Measurements from ENCODE around the gene KLF7.
"Not testable (repeated sequence)": the region's sequence is repeated elsewhere in the genome, so short reads cannot be mapped to it uniquely, and the experiment has no call there.

KLF7 gene

DNA sequence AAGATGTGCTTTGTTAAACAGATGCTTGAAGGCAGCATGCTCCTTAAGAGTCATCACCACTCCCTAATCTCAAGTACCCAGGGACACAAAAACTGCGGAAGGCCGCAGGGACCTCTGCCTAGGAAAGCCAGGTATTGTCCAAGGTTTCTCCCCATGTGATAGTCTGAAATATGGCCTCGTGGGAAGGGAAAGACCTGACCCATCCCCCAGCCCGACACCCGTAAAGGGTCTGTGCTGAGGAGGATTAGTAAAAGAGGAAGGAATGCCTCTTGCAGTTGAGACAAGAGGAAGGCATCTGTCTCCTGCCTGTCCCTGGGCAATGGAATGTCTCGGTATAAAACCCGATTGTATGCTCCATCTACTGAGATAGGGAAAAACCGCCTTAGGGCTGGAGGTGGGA, 128.7 kb downstream of the KLF7 start:
- H3K4me3 Mint-ChIP-seq; H3K27ac Mint-ChIP-seq; intact Hi-C loops (cut with micrococcal nuclease); H3K36me3 Mint-ChIP-seq (ENCODE audit: low read depth): not testable (repeated sequence)
- Mint-ChIP-seq H3K27me3 (peaks cover 16% of the 10 kb centered on the region), H3K4me1 (ENCODE audit: low read depth) (peaks cover 18% of the 10 kb centered on the region), H3K9me3 (peaks cover 11% of the 10 kb centered on the region)

DNA sequence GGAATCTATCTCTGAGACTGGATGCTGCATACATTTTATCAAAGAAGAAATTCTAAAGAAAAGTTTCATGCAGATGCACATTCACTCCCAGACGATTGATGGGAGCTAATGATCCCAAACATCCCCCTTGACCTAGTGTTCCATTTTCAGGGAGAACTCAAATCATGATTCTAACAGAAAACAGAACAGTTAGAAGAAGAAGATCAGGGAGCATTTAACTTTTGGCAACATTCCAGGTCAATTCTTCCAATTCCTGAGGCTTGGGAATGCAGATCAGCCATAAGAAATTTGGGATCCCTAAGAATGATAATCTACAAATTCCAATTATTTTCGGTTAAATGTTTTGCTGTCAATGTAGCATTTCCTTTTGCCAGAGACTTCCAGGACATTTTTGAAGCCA, 129.9 kb downstream of the KLF7 start:
- Mint-ChIP-seq H3K36me3 (ENCODE audit: low read depth) (no peaks in the 10 kb centered on the region), H3K4me1 (ENCODE audit: low read depth) (peaks cover 18% of the 10 kb centered on the region), H3K27me3 (peaks cover 12% of the 10 kb centered on the region), H3K4me3 (no peak overlapping the region), H3K9me3 (peaks cover 11% of the 10 kb centered on the region), H3K27ac (no peak overlapping the region)
- intact Hi-C loops (cut with micrococcal nuclease): no loop called here

- Mint-ChIP-seq H3K4me1 (ENCODE audit: low read depth) (peaks cover 3% of the 10 kb centered on the region), H3K27me3 (peaks cover 1% of the 10 kb centered on the region), H3K4me3 (no peak overlapping the region), H3K27ac (no peak overlapping the region), H3K36me3 (ENCODE audit: low read depth) (no peaks in the 10 kb centered on the region), H3K9me3 (peaks cover 11% of the 10 kb centered on the region)
- intact Hi-C loops (cut with micrococcal nuclease): no loop called here
Observed at GRCh38 chr2:207032490-207032889, 133.3 kb downstream of the KLF7 start.
